Kasumi-1 (cell line): ENCODE results near the gene BTBD9.

Source experiments
- DNase-seq, 2 experiments: peaks; one replicate each; lab custom pipeline; 2025; lab: John Stamatoyannopoulos, UW

The BTBD9 gene

GRCh38 chr6:38161754-38162492, 477.8 kb downstream of the BTBD9 start:
- no peak for DNase-seq

- no peak for DNase-seq
Measured at GRCh38 chr6:38161331-38161730, 478.4 kb downstream of the BTBD9 start.

GRCh38 chr6:38160831-38161230, 478.9 kb downstream of the BTBD9 start:
- DNase-seq: no peak

DNA sequence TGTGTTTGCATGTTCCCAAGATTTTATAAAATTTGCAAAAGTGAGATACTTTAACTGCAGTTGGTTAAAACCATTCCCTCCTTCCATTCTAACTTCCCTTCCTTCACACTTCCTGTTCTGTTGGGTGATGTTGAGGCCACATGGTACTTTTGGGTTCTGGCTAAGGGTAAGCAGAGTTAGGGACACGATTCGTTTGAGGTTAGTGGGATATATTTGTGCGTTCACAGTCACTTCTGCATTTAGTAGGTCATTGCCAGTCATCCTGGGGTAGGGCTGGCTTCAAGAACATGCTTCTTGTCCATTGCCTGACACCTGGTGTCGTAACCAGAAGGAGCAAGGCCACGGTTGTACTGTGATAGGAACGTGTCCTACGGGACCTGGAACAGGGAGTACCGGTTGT, 480.1 kb downstream of the BTBD9 start:
- peak; percentile 14 to 31 for DNase-seq

GRCh38 chr6:38158762-38159350, 480.9 kb downstream of the BTBD9 start:
- no peak for DNase-seq

- DNase-seq: no peak
Measured at GRCh38 chr6:38157905-38158304, 481.8 kb downstream of the BTBD9 start.

DNA sequence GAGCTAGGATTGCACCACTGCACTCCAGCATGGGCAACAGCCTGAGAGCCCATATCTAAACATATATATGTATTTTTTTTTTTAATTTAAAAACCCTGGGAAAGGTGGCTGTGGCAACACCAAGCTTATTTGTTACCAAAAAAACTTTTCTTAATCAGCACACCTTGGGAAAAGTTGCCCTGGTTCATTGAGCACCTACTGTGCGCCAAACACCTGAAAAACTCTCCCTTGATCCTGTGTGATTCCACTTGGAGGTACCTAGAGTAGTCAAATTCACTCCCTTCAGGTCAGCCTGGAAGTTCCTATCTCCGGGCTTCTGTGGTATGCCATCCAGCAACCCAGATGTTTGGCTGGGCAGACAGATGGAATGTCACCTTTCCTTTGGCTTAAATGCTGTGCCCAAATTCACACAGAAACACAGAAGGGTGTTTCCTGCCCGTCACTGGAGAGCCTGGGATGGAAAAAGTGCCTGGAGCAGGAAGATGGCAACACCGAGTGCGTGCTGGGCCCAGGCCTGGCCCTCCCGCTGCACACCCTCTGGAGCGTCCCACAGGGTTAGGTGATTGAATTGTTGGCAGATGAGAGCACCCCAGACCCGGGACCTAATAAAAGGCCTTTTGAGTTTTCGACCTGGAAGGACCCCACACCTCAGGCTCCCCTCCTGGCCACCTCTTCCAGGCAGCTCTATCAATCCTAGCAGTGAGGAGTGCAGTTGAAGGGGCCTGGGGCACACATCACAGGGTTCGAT, 482.7 kb downstream of the BTBD9 start:
- DNase-seq: no peak

GRCh38 chr6:38155621-38156204, 484.0 kb downstream of the BTBD9 start:
- no peak for DNase-seq

DNA sequence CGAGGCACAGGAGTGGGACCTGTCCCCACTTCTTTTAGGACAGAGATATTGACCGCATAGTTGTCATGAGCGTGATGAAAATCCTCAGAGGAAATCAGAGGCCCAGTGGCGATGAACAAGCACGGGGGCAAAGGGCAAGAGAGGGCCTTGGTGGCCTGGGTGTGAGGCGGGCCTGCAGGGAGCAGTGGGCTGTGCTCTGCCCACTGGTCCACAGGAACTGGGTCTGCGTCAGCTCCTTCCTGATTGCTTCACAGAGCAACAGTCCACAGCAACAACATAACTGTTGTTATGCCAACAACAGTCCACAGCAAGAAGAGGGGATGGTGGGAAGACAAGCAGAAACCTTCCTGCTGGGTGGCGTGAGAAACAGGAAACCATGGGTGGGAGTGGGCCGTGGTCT, 484.6 kb downstream of the BTBD9 start:
- no peak for DNase-seq

GRCh38 chr6:38154731-38155130, 485.0 kb downstream of the BTBD9 start:
- no peak for DNase-seq

DNA sequence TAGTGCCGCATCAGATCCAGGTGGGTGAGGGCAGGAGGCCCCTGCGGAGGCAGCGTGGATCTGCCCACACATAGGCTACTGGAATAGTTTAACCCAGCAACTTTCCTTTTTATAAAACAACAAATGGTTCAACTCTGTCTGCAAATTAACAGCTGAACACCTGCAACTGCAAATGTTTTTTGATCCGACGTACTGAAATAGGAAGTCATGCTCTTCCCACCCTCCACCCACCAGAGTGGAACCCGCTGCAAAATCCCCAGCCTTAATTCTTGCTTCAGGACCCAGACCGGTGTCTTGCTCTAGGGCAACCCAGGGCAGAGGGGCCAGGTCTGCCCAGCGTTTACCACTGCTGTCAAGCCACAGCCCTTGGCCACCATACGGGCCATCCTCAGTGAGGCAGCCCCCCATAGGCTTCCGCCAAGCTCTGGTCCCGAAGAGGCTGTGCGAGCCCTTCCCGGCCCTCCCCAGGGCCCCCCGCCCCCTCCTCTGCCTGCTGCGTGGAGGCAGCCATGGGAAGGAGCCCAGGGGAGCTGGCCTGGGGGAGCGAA, 485.9 kb downstream of the BTBD9 start:
- no peak for DNase-seq

- DNase-seq: no peak
Measured at GRCh38 chr6:38153076-38153797, 486.5 kb downstream of the BTBD9 start.

GRCh38 chr6:38152620-38153019, 487.1 kb downstream of the BTBD9 start:
- DNase-seq: no peak

- no peak for DNase-seq
Measured at GRCh38 chr6:38151580-38152500, 487.9 kb downstream of the BTBD9 start.

- no peak for DNase-seq
Measured at GRCh38 chr6:38150681-38151296, 488.9 kb downstream of the BTBD9 start.

GRCh38 chr6:38150021-38150420, 489.7 kb downstream of the BTBD9 start:
- DNase-seq: no peak

DNA sequence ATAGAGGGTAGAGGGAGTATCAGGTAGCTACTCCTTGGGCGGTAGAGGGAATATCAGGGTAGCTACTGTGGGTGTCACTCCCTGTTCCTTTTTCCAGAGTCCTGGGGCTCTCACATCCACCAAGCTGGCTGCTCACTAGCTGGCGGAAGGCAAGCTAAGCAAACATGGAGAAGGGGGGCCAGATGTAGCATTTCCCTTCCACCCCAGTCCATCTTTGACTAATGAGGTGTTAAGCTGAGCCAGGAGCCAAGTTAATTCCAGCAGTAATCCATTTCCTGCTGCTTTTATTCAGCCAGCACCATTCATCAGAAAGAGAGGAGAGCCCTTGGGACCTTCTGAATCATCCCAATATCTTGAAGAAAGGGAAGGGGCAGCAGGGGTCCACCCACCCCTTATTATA, 490.2 kb downstream of the BTBD9 start:
- DNase-seq: no peak

- no peak for DNase-seq
Measured at GRCh38 chr6:38148606-38149005, 491.1 kb downstream of the BTBD9 start.

- no peak for DNase-seq
Measured at GRCh38 chr6:38146734-38147027, 493.0 kb downstream of the BTBD9 start.

DNA sequence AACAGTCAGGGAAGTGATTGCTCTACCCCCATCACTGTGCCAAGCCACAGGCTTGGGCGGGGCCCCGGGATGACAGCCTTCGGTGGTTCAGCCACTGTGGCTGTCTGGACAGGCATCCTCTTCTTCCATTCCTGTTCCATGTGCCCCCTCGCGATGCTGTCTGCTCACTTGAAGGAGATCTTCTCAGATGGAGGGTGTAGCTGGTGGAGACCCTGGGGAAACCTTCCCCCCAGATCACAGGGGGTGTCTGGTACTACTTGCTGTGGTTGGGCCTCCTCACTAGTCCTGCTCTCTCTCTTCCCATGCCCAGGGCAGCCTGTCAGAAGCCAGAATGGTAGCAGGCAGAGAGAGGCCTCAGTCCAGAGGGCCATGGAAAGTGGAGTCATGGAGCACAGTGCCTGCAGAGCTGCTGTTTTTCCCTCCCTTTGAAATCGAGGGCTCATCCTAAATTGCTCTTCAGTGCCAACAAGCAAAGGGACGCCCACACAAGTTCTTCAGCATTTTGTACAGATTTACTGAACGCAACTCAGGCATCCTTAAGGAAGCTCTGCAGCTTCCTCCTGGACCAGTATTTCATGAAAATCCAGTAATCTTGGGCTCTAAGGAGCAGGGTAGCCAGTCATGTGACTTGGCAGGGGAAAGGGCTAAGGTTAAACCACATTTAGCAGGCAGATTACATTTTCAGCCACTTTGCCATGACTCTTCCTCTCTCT, 493.6 kb downstream of the BTBD9 start:
- no peak for DNase-seq
